Testis (tissue), 2 donors: ENCODE results near the gene NDUFAF5.

Experiments
- POLR2A ChIP-seq: fragments of 450-650 bp; IDR thresholded peaks from one replicate; pipeline ENCODE4 v1.6.1; 2017; ENCODE audit warnings: antibody characterized with exemption, mild to moderate bottlenecking, moderate library complexity
- TF ChIP-seq, protein P1 (sequence below), 3 experiments: fragments of 450-650 bp in 2 of 3; fragments of 200-600 bp in 1 of 3; sonication (generic) in 1 of 3; IDR thresholded peaks; one replicate each; pipeline ENCODE4 v1.5.1; 2016 to 2019; ENCODE audit warnings: antibody characterized with exemption in 3 of 3, mild to moderate bottlenecking in 2 of 3, moderate library complexity in 1 of 3

DNA sequence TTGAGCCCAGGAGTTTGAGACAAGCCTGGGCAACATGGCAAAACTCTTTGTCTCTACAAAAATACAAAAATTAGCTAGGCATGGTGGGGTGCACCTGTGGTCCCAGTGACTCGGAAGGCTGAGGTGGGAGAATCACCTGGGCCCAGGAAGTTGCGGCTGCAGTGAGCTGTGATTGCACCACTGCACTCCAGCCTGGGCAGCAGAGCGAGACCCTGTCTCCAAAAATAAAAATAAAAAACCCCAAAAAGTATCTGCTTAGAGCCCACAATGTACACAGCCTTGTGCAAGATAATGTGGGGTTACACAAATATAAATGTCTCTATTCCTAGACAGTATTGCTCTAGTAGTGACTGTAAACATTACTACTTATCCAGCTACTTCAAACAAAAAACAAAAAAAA, 6.0 kb upstream of the NDUFAF5 start:
- TF ChIP-seq, protein P1, sequence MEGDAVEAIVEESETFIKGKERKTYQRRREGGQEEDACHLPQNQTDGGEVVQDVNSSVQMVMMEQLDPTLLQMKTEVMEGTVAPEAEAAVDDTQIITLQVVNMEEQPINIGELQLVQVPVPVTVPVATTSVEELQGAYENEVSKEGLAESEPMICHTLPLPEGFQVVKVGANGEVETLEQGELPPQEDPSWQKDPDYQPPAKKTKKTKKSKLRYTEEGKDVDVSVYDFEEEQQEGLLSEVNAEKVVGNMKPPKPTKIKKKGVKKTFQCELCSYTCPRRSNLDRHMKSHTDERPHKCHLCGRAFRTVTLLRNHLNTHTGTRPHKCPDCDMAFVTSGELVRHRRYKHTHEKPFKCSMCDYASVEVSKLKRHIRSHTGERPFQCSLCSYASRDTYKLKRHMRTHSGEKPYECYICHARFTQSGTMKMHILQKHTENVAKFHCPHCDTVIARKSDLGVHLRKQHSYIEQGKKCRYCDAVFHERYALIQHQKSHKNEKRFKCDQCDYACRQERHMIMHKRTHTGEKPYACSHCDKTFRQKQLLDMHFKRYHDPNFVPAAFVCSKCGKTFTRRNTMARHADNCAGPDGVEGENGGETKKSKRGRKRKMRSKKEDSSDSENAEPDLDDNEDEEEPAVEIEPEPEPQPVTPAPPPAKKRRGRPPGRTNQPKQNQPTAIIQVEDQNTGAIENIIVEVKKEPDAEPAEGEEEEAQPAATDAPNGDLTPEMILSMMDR (IDR thresholded peaks at IDR 0.05), result no peak
- no peak for TF ChIP-seq POLR2A
